ENCODE results near the gene BTBD7.
"Not testable (repeated sequence)": the region's sequence is repeated elsewhere in the genome, so short reads cannot be mapped to it uniquely, and the experiment has no call there.

BTBD7 gene

DNA sequence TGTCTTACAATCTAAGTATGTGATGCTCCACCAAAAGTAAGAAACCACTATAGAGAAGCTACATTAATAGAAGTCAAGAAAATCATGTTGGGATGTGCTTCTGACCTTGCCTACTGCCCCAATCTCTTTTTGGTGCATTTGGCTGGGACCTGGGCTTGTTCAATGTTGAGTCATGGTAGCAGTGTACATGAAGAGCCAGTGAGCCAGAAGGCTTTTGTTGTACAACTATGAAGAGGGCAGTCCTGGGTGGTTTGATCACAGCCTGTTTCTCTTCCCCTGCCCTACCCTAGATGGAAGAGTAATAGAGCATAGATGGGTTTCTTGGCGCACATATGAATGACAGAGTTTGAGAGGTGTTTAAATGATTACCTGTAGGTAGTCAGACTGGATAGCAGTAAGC lies 69.4 kb downstream of the BTBD7 start:
- Histone ChIP-seq H3K4me1 (ENCODE audit: control insufficient read depth, insufficient read depth, low read length, poor library complexity, severe bottlenecking) (no peaks in the 10 kb centered on the region), H3K9me3 (ENCODE audit: control insufficient read depth, low read length) (no peaks in the 10 kb centered on the region), H3K36me3 (ENCODE audit: control insufficient read depth, insufficient read depth, low read length) (peaks cover 9% of the 10 kb centered on the region), H3K27ac (ENCODE audit: insufficient read depth, low read length, poor library complexity, severe bottlenecking) (no peak overlapping the region), H3K27me3 (replicated peaks; ENCODE audit: control insufficient read depth, insufficient read depth, low read length, poor library complexity, severe bottlenecking) (no peaks in the 10 kb centered on the region), H3K4me3 (ENCODE audit: insufficient read depth, low read depth, low read length, poor library complexity, severe bottlenecking) (no peak overlapping the region)
- DNase-seq, result no peak

- peaks cover 9% of the 10 kb centered on the region for H3K36me3 ChIP-seq (ENCODE audit: control insufficient read depth, insufficient read depth, low read length)
- no peak overlapping the region for H3K27ac ChIP-seq (ENCODE audit: insufficient read depth, low read length, poor library complexity, severe bottlenecking)
- no peak for DNase-seq
- H3K4me1 ChIP-seq (ENCODE audit: control insufficient read depth, insufficient read depth, low read length, poor library complexity, severe bottlenecking), result no peaks in the 10 kb centered on the region
- no peak overlapping the region for H3K4me3 ChIP-seq (ENCODE audit: insufficient read depth, low read depth, low read length, poor library complexity, severe bottlenecking)
- H3K9me3 ChIP-seq (ENCODE audit: control insufficient read depth, low read length), result no peaks in the 10 kb centered on the region
- H3K27me3 ChIP-seq (replicated peaks; ENCODE audit: control insufficient read depth, insufficient read depth, low read length, poor library complexity, severe bottlenecking), result no peaks in the 10 kb centered on the region
These were observed 70.4 kb downstream of the BTBD7 start for GRCh38 chr14:93262446-93262845.

GRCh38 chr14:93249128-93249831 lies 83.6 kb downstream of the BTBD7 start:
- Histone ChIP-seq H3K36me3 (ENCODE audit: control insufficient read depth, insufficient read depth, low read length) (peaks cover 49% of the 10 kb centered on the region), H3K4me1 (ENCODE audit: control insufficient read depth, insufficient read depth, low read length, poor library complexity, severe bottlenecking) (no peaks in the 10 kb centered on the region), H3K9me3 (ENCODE audit: control insufficient read depth, low read length) (no peaks in the 10 kb centered on the region), H3K4me3 (ENCODE audit: insufficient read depth, low read depth, low read length, poor library complexity, severe bottlenecking) (no peak overlapping the region), H3K27ac (ENCODE audit: insufficient read depth, low read length, poor library complexity, severe bottlenecking) (no peak overlapping the region), H3K27me3 (replicated peaks; ENCODE audit: control insufficient read depth, insufficient read depth, low read length, poor library complexity, severe bottlenecking) (no peaks in the 10 kb centered on the region)
- DNase-seq, result no peak

DNA sequence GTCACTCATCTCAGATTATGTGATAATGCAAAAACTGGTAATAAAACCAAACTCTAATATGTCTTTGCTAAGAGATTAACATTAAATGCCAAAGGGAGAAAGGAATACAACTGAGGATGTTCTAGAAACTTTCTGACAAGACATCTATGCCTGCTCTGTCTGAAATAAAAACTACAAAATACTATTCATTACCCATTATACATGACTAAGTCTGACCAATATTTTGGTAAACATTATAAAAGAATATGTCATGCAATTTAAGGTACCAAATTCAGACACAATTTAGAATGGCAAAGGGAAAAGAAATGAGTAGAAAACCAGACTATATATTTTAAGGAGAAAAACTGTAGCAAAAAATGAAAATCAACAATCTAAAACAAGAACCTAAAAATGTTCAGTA lies 86.3 kb downstream of the BTBD7 start:
- Histone ChIP-seq H3K27ac (ENCODE audit: insufficient read depth, low read length, poor library complexity, severe bottlenecking) (no peak overlapping the region), H3K27me3 (replicated peaks; ENCODE audit: control insufficient read depth, insufficient read depth, low read length, poor library complexity, severe bottlenecking) (no peaks in the 10 kb centered on the region), H3K4me3 (ENCODE audit: insufficient read depth, low read depth, low read length, poor library complexity, severe bottlenecking) (no peak overlapping the region), H3K9me3 (ENCODE audit: control insufficient read depth, low read length) (no peaks in the 10 kb centered on the region), H3K4me1 (ENCODE audit: control insufficient read depth, insufficient read depth, low read length, poor library complexity, severe bottlenecking) (no peaks in the 10 kb centered on the region), H3K36me3 (ENCODE audit: control insufficient read depth, insufficient read depth, low read length) (peaks cover 56% of the 10 kb centered on the region)
- DNase-seq, result no peak

GRCh38 chr14:93245764-93246420 lies 86.9 kb downstream of the BTBD7 start:
- H3K4me1 ChIP-seq (ENCODE audit: control insufficient read depth, insufficient read depth, low read length, poor library complexity, severe bottlenecking), result no peaks in the 10 kb centered on the region
- DNase-seq, result no peak
- no peak overlapping the region for H3K4me3 ChIP-seq (ENCODE audit: insufficient read depth, low read depth, low read length, poor library complexity, severe bottlenecking)
- peaks cover 51% of the 10 kb centered on the region for H3K36me3 ChIP-seq (ENCODE audit: control insufficient read depth, insufficient read depth, low read length)
- H3K27ac ChIP-seq (ENCODE audit: insufficient read depth, low read length, poor library complexity, severe bottlenecking), result no peak overlapping the region
- H3K27me3 ChIP-seq (replicated peaks; ENCODE audit: control insufficient read depth, insufficient read depth, low read length, poor library complexity, severe bottlenecking), result no peaks in the 10 kb centered on the region
- H3K9me3 ChIP-seq (ENCODE audit: control insufficient read depth, low read length), result no peaks in the 10 kb centered on the region

- Histone ChIP-seq H3K27me3 (replicated peaks; ENCODE audit: control insufficient read depth, insufficient read depth, low read length, poor library complexity, severe bottlenecking) (no peaks in the 10 kb centered on the region), H3K4me1 (ENCODE audit: control insufficient read depth, insufficient read depth, low read length, poor library complexity, severe bottlenecking) (no peaks in the 10 kb centered on the region), H3K36me3 (ENCODE audit: control insufficient read depth, insufficient read depth, low read length) (peaks cover 18% of the 10 kb centered on the region), H3K4me3 (ENCODE audit: insufficient read depth, low read depth, low read length, poor library complexity, severe bottlenecking) (no peak overlapping the region), H3K27ac (ENCODE audit: insufficient read depth, low read length, poor library complexity, severe bottlenecking) (no peak overlapping the region), H3K9me3 (ENCODE audit: control insufficient read depth, low read length) (no peaks in the 10 kb centered on the region)
- DNase-seq, result no peak
These were observed 92.2 kb downstream of the BTBD7 start for GRCh38 chr14:93240678-93241000.

- H3K27me3 ChIP-seq (replicated peaks; ENCODE audit: control insufficient read depth, insufficient read depth, low read length, poor library complexity, severe bottlenecking), result no peaks in the 10 kb centered on the region
- H3K4me3 ChIP-seq (ENCODE audit: insufficient read depth, low read depth, low read length, poor library complexity, severe bottlenecking), result no peak overlapping the region
- no peak for DNase-seq
- no peak overlapping the region for H3K27ac ChIP-seq (ENCODE audit: insufficient read depth, low read length, poor library complexity, severe bottlenecking)
- no peaks in the 10 kb centered on the region for H3K9me3 ChIP-seq (ENCODE audit: control insufficient read depth, low read length)
- H3K36me3 ChIP-seq (ENCODE audit: control insufficient read depth, insufficient read depth, low read length), result peaks cover 13% of the 10 kb centered on the region
- no peaks in the 10 kb centered on the region for H3K4me1 ChIP-seq (ENCODE audit: control insufficient read depth, insufficient read depth, low read length, poor library complexity, severe bottlenecking)
These were observed 92.8 kb downstream of the BTBD7 start for GRCh38 chr14:93239869-93240677.

DNA sequence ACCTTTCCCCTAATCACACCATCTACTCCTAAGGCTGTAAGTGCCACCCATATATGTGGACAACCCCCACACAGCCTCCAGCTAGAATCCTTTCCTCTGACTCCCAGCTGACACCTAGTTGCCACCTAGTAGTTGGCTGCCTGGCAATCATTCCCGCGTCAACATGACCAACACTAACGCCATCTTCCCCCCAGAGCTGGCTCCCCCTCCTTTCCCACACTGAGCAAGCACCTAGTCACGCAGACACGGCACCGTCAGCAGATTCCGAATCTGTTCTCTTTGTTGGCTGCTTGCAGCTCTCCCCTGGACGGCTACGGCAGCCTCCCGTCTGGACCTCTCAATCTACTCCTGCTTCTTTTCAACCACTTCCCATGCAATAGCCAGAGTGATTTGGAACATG lies 98.0 kb downstream of the BTBD7 start:
- H3K36me3 ChIP-seq (ENCODE audit: control insufficient read depth, insufficient read depth, low read length), result no peaks in the 10 kb centered on the region
- H3K27me3 ChIP-seq (replicated peaks; ENCODE audit: control insufficient read depth, insufficient read depth, low read length, poor library complexity, severe bottlenecking), result no peaks in the 10 kb centered on the region
- H3K4me3 ChIP-seq (ENCODE audit: insufficient read depth, low read depth, low read length, poor library complexity, severe bottlenecking), result no peak overlapping the region
- DNase-seq, result no peak
- no peak overlapping the region for H3K27ac ChIP-seq (ENCODE audit: insufficient read depth, low read length, poor library complexity, severe bottlenecking)
- H3K4me1 ChIP-seq (ENCODE audit: control insufficient read depth, insufficient read depth, low read length, poor library complexity, severe bottlenecking), result no peaks in the 10 kb centered on the region
- no peaks in the 10 kb centered on the region for H3K9me3 ChIP-seq (ENCODE audit: control insufficient read depth, low read length)

DNA sequence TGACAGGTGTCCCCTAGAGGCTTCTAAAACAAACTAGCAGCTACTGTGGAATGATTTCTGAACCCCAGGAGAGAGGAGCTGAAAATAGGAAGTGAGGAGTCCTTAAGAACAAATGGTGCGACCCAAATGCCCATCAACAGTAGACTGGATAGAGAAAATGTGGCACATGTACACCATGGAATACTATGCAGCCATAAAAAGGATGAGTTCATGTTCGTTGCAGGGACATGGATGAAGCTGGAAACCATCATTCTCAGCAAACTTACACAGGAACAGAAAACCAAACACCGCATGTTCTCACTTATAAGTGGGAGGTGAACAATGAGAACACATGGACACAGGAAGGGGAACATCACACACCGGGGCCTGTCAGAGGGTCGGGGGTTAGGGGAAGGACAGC lies 99.8 kb downstream of the BTBD7 start:
- H3K36me3 ChIP-seq (ENCODE audit: control insufficient read depth, insufficient read depth, low read length); H3K9me3 ChIP-seq (ENCODE audit: control insufficient read depth, low read length); H3K27ac ChIP-seq (ENCODE audit: insufficient read depth, low read length, poor library complexity, severe bottlenecking); DNase-seq; H3K27me3 ChIP-seq (replicated peaks; ENCODE audit: control insufficient read depth, insufficient read depth, low read length, poor library complexity, severe bottlenecking); H3K4me3 ChIP-seq (ENCODE audit: insufficient read depth, low read depth, low read length, poor library complexity, severe bottlenecking); H3K4me1 ChIP-seq (ENCODE audit: control insufficient read depth, insufficient read depth, low read length, poor library complexity, severe bottlenecking): not testable (repeated sequence)

GRCh38 chr14:93232159-93232558 lies 100.7 kb downstream of the BTBD7 start:
- Histone ChIP-seq H3K36me3 (ENCODE audit: control insufficient read depth, insufficient read depth, low read length) (peaks cover 11% of the 10 kb centered on the region), H3K4me1 (ENCODE audit: control insufficient read depth, insufficient read depth, low read length, poor library complexity, severe bottlenecking) (no peaks in the 10 kb centered on the region), H3K27ac (ENCODE audit: insufficient read depth, low read length, poor library complexity, severe bottlenecking) (no peak overlapping the region)

More at GRCh38 chr14:93232159-93232558, 100.7 kb downstream of the BTBD7 start:
- no peaks in the 10 kb centered on the region for H3K9me3 ChIP-seq (ENCODE audit: control insufficient read depth, low read length)
- H3K4me3 ChIP-seq (ENCODE audit: insufficient read depth, low read depth, low read length, poor library complexity, severe bottlenecking), result no peak overlapping the region
- H3K27me3 ChIP-seq (replicated peaks; ENCODE audit: control insufficient read depth, insufficient read depth, low read length, poor library complexity, severe bottlenecking), result no peaks in the 10 kb centered on the region
- DNase-seq, result no peak

Measured in effector memory CD4-positive, alpha-beta T cell (primary cell).